ENCODE data around the gene RABGAP1L. TPM values are rescaled to one million over a fixed set of nuclear protein-coding genes. Genes with fewer than 3 reads are reported as not detected.

The RABGAP1L gene
- total and polyA plus RNA-seq, 2 donors (not counting 3 experiments of a cell fraction or from before 2014, with no cell fraction given), result 6.4 to 22.2 TPM

DNA sequence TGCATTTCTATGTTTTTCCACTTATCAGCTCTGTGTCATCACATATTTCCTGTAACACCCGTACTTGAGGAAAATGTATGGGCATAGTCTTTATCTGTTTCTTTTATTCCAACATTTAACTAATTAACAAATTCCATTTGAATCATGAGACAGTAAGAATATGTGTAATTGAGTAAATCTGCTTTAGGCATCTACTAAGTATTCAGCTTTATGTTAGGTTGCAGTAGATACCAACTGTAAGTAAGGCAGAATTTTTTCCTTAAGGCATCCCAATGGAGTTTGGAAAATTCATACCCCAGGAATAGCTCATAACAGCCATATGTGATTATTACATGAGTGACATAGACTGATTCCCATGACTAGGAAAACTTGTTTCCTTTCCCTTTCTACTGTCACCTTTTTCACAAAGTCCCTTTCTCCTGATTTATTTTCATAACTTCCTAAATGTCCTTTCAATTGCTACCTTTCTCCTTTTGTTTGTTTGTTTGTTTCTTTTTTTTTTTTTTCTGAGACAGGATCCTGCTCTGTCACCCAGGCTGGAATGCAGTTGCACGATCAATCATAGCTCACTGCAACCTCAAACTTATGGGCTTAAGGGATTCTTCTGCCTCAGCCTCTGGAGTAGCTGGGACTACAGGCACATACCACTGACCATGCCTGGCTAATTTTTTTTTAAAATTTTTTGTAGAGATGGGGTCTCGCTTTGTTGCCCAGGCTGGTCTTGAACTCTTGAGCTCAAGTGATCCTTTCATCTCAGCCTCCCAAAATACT is 780.6 kb downstream of the RABGAP1L start:
- Histone ChIP-seq H3K9me3 (replicated peaks; ENCODE audit: control insufficient read depth, insufficient read depth, low read length) (no peaks in the 10 kb centered on the region), H3K4me1 (ENCODE audit: control insufficient read depth, extremely low read depth, insufficient read depth, low read length) (no peaks in the 10 kb centered on the region), H2AFZ (ENCODE audit: low read depth, low read length) (no peak overlapping the region), H4K20me1 (replicated peaks; ENCODE audit: control insufficient read depth, extremely low read depth, insufficient read depth, low read length) (no peaks in the 10 kb centered on the region), H3K4me2 (ENCODE audit: insufficient read depth, low read length) (no peak overlapping the region), H3K27me3 (ENCODE audit: control insufficient read depth in 2 of 2, insufficient read depth in 2 of 2, low read length in 2 of 2) (no peaks in the 10 kb centered on the region), H3K9me1 (replicated peaks; ENCODE audit: control insufficient read depth, extremely low read depth, insufficient read depth, low read length) (no peaks in the 10 kb centered on the region), H3K79me2 (ENCODE audit: control insufficient read depth, insufficient read depth, low read length) (no peaks in the 10 kb centered on the region), H3K27ac (ENCODE audit: insufficient read depth, low read depth, low read length) (no peak overlapping the region), H3K36me3 (ENCODE audit: control insufficient read depth in 2 of 2, extremely low read depth in 1 of 2, insufficient read depth in 2 of 2, low read length in 2 of 2) (no peaks in the 10 kb centered on the region), H3K4me3 (replicated peaks in 1 of 3; ENCODE audit: insufficient read depth in 1 of 3, low read depth in 1 of 3, low read length in 3 of 3) (no peak overlapping the region), H3K9ac (replicated peaks; ENCODE audit: extremely low read depth, insufficient read depth, low read length) (no peak overlapping the region)
- intact Hi-C loops (cut with micrococcal nuclease) (no loop called here), dilution Hi-C loops (cut with MboI; ENCODE audit: extremely low pct_ligation_motif_present, low sequenced_read_pairs) (no loop called here)
- no peak for FAIRE-seq
- BruUV-seq (replicated peaks), result no TSS peak
- ChIA-PET CTCF (interaction anchor here (1.6 kb wide), 1 partner anchor 678 kb away, joined by 5 read pairs; no protein-coding TSS in a partner anchor), POLR2A (no interaction called here)
- TF ChIP-seq FOS (IDR thresholded peaks at IDR 0.05; ENCODE audit: borderline replicate concordance, insufficient read depth, low read length) (no peak), POLR2AphosphoS5 (IDR thresholded peaks at IDR 0.05; ENCODE audit: insufficient read depth, low read depth, low read length) (no peak), MYC (IDR thresholded peaks at IDR 0.05; ENCODE audit: low read depth, low read length) (no peak), GATA2 (IDR thresholded peaks at IDR 0.05; ENCODE audit: insufficient read depth, insufficient read length, low read depth, low read length) (no peak), EZH2 (IDR thresholded peaks at IDR 0.05; ENCODE audit: borderline replicate concordance, low read depth, low read length, severe bottlenecking) (no peak), POLR2A (IDR thresholded peaks at IDR 0.05; ENCODE audit: low read depth, low read length) (no peak), JUN (IDR thresholded peaks at IDR 0.05; ENCODE audit: borderline replicate concordance, insufficient read depth, insufficient read length, low read depth) (no peak)
- TF ChIP-seq, protein P1, sequence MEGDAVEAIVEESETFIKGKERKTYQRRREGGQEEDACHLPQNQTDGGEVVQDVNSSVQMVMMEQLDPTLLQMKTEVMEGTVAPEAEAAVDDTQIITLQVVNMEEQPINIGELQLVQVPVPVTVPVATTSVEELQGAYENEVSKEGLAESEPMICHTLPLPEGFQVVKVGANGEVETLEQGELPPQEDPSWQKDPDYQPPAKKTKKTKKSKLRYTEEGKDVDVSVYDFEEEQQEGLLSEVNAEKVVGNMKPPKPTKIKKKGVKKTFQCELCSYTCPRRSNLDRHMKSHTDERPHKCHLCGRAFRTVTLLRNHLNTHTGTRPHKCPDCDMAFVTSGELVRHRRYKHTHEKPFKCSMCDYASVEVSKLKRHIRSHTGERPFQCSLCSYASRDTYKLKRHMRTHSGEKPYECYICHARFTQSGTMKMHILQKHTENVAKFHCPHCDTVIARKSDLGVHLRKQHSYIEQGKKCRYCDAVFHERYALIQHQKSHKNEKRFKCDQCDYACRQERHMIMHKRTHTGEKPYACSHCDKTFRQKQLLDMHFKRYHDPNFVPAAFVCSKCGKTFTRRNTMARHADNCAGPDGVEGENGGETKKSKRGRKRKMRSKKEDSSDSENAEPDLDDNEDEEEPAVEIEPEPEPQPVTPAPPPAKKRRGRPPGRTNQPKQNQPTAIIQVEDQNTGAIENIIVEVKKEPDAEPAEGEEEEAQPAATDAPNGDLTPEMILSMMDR (IDR thresholded peaks at IDR 0.05; ENCODE audit: extremely low read depth in 1 of 2, insufficient read depth in 1 of 2, low read depth in 1 of 2, low read length in 2 of 2), result no peak
- TF ChIP-seq, protein P2, sequence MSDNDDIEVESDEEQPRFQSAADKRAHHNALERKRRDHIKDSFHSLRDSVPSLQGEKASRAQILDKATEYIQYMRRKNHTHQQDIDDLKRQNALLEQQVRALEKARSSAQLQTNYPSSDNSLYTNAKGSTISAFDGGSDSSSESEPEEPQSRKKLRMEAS (IDR thresholded peaks at IDR 0.05; ENCODE audit: insufficient read depth, insufficient read length), result no peak
- no peak for DNase-seq (ENCODE audit: low read depth, low spot score)

All from endothelial cell of umbilical vein (primary cell).